ENCODE data around the gene TBC1D2B. TPM values are rescaled to one million over a fixed set of nuclear protein-coding genes. Genes with fewer than 3 reads are reported as not detected.
"Not testable (repeated sequence)": the region's sequence is repeated elsewhere in the genome, so short reads cannot be mapped to it uniquely, and the experiment has no call there.

Gene TBC1D2B
- polyA plus RNA-seq, 1 donor from 2014 or later, result 9.4 TPM

DNA sequence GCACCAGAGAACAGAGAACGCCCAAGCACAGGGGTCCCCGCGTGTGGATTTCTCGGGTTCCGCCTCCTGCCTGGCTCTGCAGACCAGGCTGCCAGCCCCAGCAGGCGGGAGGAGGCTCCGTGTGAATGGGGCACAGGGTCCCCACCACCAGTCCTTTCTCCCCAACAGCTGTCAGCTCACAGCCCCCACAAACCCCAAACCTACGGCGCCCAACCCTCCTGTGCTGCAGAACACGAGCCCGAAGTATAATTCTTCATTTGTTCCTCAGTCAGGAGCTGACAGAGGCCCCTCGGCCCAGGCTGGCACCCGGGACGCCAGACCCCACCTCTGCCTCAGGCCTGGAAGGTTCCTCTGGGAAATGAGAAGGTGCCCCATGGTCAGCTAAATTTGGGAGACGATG is 78.0 kb downstream of the TBC1D2B start:
- no peaks in the 10 kb centered on the region for H3F3A ChIP-seq (ENCODE audit: insufficient read depth, low read length, poor library complexity, severe bottlenecking)
- H3K9me3 ChIP-seq (ENCODE audit: low read length), result no peaks in the 10 kb centered on the region
- no peak overlapping the region for H3K9ac ChIP-seq (ENCODE audit: low read length)
- H3K4me3 ChIP-seq (ENCODE audit: low read length), result no peak overlapping the region
- H3K79me2 ChIP-seq (replicated peaks; ENCODE audit: insufficient read depth, low read length), result no peaks in the 10 kb centered on the region
- H4K20me1 ChIP-seq (ENCODE audit: insufficient read depth), result no peaks in the 10 kb centered on the region
- TF ChIP-seq, protein P1, sequence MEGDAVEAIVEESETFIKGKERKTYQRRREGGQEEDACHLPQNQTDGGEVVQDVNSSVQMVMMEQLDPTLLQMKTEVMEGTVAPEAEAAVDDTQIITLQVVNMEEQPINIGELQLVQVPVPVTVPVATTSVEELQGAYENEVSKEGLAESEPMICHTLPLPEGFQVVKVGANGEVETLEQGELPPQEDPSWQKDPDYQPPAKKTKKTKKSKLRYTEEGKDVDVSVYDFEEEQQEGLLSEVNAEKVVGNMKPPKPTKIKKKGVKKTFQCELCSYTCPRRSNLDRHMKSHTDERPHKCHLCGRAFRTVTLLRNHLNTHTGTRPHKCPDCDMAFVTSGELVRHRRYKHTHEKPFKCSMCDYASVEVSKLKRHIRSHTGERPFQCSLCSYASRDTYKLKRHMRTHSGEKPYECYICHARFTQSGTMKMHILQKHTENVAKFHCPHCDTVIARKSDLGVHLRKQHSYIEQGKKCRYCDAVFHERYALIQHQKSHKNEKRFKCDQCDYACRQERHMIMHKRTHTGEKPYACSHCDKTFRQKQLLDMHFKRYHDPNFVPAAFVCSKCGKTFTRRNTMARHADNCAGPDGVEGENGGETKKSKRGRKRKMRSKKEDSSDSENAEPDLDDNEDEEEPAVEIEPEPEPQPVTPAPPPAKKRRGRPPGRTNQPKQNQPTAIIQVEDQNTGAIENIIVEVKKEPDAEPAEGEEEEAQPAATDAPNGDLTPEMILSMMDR (IDR thresholded peaks at IDR 0.05; ENCODE audit: poor library complexity, severe bottlenecking), result no peak
- TF ChIP-seq SMC3 (conservative IDR thresholded peaks at IDR 0.05; ENCODE audit: poor library complexity) (no peak), POLR2AphosphoS5 (IDR thresholded peaks at IDR 0.05) (no peak), EP300 (conservative IDR thresholded peaks at IDR 0.05; ENCODE audit: poor library complexity, severe bottlenecking) (no peak), RAD21 (conservative IDR thresholded peaks at IDR 0.05) (no peak), MXI1 (conservative IDR thresholded peaks at IDR 0.05; ENCODE audit: poor library complexity, severe bottlenecking) (no peak), TAF1 (IDR thresholded peaks at IDR 0.05; ENCODE audit: low read depth) (no peak), EZH2 (IDR thresholded peaks at IDR 0.05; ENCODE audit: borderline replicate concordance, insufficient read depth, low read length, poor library complexity, severe bottlenecking) (no peak)
- TF ChIP-seq, protein P2, sequence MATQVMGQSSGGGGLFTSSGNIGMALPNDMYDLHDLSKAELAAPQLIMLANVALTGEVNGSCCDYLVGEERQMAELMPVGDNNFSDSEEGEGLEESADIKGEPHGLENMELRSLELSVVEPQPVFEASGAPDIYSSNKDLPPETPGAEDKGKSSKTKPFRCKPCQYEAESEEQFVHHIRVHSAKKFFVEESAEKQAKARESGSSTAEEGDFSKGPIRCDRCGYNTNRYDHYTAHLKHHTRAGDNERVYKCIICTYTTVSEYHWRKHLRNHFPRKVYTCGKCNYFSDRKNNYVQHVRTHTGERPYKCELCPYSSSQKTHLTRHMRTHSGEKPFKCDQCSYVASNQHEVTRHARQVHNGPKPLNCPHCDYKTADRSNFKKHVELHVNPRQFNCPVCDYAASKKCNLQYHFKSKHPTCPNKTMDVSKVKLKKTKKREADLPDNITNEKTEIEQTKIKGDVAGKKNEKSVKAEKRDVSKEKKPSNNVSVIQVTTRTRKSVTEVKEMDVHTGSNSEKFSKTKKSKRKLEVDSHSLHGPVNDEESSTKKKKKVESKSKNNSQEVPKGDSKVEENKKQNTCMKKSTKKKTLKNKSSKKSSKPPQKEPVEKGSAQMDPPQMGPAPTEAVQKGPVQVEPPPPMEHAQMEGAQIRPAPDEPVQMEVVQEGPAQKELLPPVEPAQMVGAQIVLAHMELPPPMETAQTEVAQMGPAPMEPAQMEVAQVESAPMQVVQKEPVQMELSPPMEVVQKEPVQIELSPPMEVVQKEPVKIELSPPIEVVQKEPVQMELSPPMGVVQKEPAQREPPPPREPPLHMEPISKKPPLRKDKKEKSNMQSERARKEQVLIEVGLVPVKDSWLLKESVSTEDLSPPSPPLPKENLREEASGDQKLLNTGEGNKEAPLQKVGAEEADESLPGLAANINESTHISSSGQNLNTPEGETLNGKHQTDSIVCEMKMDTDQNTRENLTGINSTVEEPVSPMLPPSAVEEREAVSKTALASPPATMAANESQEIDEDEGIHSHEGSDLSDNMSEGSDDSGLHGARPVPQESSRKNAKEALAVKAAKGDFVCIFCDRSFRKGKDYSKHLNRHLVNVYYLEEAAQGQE (IDR thresholded peaks at IDR 0.05; ENCODE audit: borderline replicate concordance), result no peak
- H3K27ac ChIP-seq (ENCODE audit: low read length), result no peak overlapping the region
- H3K27me3 ChIP-seq (ENCODE audit: insufficient read depth, low read depth, low read length), result no peaks in the 10 kb centered on the region
- no peaks in the 10 kb centered on the region for H3K9me2 ChIP-seq (ENCODE audit: insufficient read depth, low read length)
- H2AFZ ChIP-seq (ENCODE audit: low read depth, low read length), result no peak overlapping the region
- H3K36me3 ChIP-seq (ENCODE audit: insufficient read depth, low read length), result no peaks in the 10 kb centered on the region
- no peak overlapping the region for H3K4me2 ChIP-seq (ENCODE audit: low read length)

- no peaks in the 10 kb centered on the region for H3K79me2 ChIP-seq (replicated peaks; ENCODE audit: insufficient read depth, low read length)
- H4K20me1 ChIP-seq (ENCODE audit: insufficient read depth), result no peaks in the 10 kb centered on the region
- no peak for TF ChIP-seq TAF1 (IDR thresholded peaks at IDR 0.05; ENCODE audit: low read depth)
- no peak for TF ChIP-seq MXI1 (conservative IDR thresholded peaks at IDR 0.05; ENCODE audit: poor library complexity, severe bottlenecking)
- TF ChIP-seq EZH2 (IDR thresholded peaks at IDR 0.05; ENCODE audit: borderline replicate concordance, insufficient read depth, low read length, poor library complexity, severe bottlenecking), result no peak
- no peak for TF ChIP-seq SMC3 (conservative IDR thresholded peaks at IDR 0.05; ENCODE audit: poor library complexity)
- no peak for TF ChIP-seq RAD21 (conservative IDR thresholded peaks at IDR 0.05)
- TF ChIP-seq EP300 (conservative IDR thresholded peaks at IDR 0.05; ENCODE audit: poor library complexity, severe bottlenecking), result no peak
- TF ChIP-seq, protein P2 (IDR thresholded peaks at IDR 0.05; ENCODE audit: borderline replicate concordance), result no peak
- no peaks in the 10 kb centered on the region for H3K9me3 ChIP-seq (ENCODE audit: low read length)
- no peaks in the 10 kb centered on the region for H3F3A ChIP-seq (ENCODE audit: insufficient read depth, low read length, poor library complexity, severe bottlenecking)
- no peak overlapping the region for H3K27ac ChIP-seq (ENCODE audit: low read length)
- no peak overlapping the region for H3K9ac ChIP-seq (ENCODE audit: low read length)
- H3K4me2 ChIP-seq (ENCODE audit: low read length), result no peak overlapping the region
- H2AFZ ChIP-seq (ENCODE audit: low read depth, low read length), result no peak overlapping the region
- H3K27me3 ChIP-seq (ENCODE audit: insufficient read depth, low read depth, low read length), result no peaks in the 10 kb centered on the region
- H3K9me2 ChIP-seq (ENCODE audit: insufficient read depth, low read length), result no peaks in the 10 kb centered on the region
- H3K36me3 ChIP-seq (ENCODE audit: insufficient read depth, low read length), result no peaks in the 10 kb centered on the region
- H3K4me3 ChIP-seq (ENCODE audit: low read length), result no peak overlapping the region
Observed at GRCh38 chr15:77998592-77998991, 78.9 kb downstream of the TBC1D2B start.

GRCh38 chr15:77997761-77998554 is 79.6 kb downstream of the TBC1D2B start:
- H3K9me2 ChIP-seq (ENCODE audit: insufficient read depth, low read length); H3K79me2 ChIP-seq (replicated peaks; ENCODE audit: insufficient read depth, low read length); H3F3A ChIP-seq (ENCODE audit: insufficient read depth, low read length, poor library complexity, severe bottlenecking); H3K27me3 ChIP-seq (ENCODE audit: insufficient read depth, low read depth, low read length); H3K36me3 ChIP-seq (ENCODE audit: insufficient read depth, low read length); H3K4me2 ChIP-seq (ENCODE audit: low read length); H4K20me1 ChIP-seq (ENCODE audit: insufficient read depth); H3K27ac ChIP-seq (ENCODE audit: low read length); H3K9ac ChIP-seq (ENCODE audit: low read length); H3K9me3 ChIP-seq (ENCODE audit: low read length); H3K4me3 ChIP-seq (ENCODE audit: low read length); H2AFZ ChIP-seq (ENCODE audit: low read depth, low read length): not testable (repeated sequence)

All from neural cell (in vitro differentiated cells).